GM19099 (cell line): ENCODE measurements around the gene SMARCAD1.

ENCODE experiments used
- POLR2A ChIP-seq: IDR thresholded peaks from 3 replicates; pipeline ENCODE4 v1.6.1; 2011; ENCODE audit warnings: low read depth; ENCODE audit not compliant: insufficient read length; ENCODE audit errors: extremely low read depth

The SMARCAD1 gene

DNA sequence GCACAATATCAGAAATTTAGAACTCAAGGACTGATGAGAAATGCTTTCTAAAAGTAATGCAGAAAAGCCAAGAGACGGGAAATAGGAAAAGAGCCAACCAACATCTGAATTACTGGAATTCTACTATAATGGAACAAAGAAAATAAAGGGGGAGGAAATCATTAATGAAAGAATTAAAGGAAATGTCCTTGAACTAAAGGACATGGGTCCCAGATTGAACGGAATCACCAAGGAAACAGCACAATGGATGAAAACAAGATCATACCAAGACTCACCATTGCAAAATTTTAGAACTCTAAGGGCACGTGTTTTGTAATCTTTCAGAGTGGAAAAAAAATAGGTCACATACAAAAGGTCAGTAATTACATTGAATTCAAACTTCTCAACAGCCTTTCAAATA lies 99.0 kb downstream of the SMARCAD1 start:
- no peak for TF ChIP-seq POLR2A

GRCh38 chr4:94307231-94307871 lies 99.7 kb downstream of the SMARCAD1 start:
- no peak for TF ChIP-seq POLR2A

DNA sequence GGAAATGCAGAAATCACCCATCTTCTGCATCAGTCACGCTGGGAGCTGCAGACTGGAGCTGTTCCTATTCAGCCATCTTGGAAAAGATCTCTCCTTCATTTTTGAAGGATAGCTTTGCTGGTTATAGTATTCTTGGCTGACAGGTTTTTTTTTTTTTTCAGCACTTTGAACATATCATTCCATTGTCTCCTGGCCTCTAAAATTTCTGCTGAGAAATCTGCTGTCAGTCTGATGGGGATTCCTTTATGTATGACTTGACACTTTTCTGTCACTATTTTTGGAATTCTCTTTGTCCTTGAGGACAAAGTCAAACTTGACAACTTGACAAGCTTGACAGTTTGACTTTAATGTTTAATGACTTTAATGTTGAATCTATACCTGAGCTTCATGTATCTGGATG lies 118.2 kb downstream of the SMARCAD1 start:
- no peak for TF ChIP-seq POLR2A

- TF ChIP-seq POLR2A: no peak
These were observed 122.3 kb downstream of the SMARCAD1 start for GRCh38 chr4:94329933-94330332.

- no peak for TF ChIP-seq POLR2A
These were observed 125.4 kb downstream of the SMARCAD1 start for GRCh38 chr4:94332983-94333590.

DNA sequence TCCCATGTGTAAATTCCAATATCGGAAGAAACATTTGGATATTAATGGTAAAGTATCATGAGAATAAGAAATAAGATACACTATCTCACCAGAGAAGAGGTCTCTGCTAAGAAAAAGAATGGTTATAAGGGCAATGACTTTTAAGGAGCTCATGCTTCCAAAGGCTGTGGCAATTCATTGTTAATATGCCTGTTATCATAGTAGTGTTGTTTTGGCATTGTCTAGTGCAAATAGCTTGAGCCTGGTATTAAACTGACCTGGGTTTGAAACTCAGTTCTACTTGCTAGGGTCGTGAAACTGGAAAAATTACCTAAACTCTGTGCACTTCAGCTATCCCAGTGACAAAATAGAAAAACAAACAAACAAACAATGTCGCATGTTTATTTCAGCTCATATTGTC lies 126.2 kb downstream of the SMARCAD1 start:
- no peak for TF ChIP-seq POLR2A

- TF ChIP-seq POLR2A: no peak
These were observed 126.8 kb downstream of the SMARCAD1 start for GRCh38 chr4:94334476-94334875.

DNA sequence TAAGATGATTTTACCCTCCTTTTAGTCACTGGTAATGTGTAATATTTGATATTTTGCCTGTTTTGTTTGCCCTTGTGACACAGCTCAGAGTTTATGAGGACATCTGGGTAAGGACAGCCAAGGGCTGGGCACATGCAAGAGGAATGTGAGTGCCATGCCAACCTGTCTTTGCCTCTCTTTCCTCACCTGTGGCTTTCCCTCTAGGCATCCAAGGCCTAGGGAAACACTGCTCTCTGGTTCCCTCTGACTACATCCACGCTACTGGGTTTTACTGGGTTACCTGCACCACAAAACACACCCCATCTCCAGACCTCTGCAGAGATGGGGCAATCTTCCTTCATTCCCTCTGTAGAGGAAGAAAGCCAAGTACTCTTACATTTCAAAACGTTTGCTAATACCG lies 127.3 kb downstream of the SMARCAD1 start:
- no peak for TF ChIP-seq POLR2A

DNA sequence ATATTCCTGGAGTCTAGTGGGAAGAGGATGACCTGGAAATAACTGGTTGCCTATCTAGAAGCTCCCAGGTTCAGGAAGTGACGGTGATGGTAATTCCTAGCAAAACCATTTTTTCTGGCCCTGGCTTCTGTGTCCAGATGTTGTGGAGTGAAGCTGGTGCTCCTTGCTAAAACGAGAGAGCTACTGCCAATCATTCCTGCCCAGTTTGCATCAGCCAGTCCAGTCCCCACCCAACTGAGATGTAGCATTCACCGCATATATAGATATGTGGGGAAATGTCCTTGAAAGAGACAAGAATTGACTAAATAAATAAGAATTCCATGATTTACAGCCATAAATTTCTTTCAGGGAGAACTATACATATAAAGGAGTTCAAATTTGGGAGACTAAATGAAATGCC lies 128.6 kb downstream of the SMARCAD1 start:
- no peak for TF ChIP-seq POLR2A

DNA sequence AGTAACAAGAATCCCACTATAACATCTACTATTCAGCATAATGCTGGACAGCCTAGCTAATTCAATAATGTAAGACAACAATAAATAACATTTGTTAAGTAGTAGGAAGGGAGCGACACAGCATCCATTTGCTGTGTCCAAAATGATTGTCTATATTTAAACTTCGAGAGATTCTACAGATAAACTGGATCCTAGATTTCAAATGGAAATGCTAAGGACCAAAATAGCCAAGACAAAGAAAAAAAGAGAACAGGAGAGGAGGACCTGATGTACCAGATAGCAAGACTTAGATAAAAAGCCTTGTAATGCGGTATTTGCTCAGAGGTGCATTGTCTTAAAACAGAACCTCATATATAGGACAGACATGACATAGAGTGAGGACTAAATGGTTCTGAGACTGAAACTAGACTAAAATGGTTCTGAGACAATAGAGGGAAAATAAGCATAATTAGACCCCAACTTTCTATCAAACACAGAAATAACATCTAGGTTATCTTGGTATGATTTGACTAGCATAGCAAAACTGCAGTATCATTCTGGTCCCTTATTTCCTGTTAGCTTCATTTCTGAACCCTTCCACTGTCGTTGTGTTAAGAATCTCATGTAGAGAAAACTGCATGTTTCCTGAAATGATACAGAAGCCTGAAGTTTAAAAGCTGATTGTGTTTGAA lies 131.2 kb downstream of the SMARCAD1 start:
- no peak for TF ChIP-seq POLR2A

DNA sequence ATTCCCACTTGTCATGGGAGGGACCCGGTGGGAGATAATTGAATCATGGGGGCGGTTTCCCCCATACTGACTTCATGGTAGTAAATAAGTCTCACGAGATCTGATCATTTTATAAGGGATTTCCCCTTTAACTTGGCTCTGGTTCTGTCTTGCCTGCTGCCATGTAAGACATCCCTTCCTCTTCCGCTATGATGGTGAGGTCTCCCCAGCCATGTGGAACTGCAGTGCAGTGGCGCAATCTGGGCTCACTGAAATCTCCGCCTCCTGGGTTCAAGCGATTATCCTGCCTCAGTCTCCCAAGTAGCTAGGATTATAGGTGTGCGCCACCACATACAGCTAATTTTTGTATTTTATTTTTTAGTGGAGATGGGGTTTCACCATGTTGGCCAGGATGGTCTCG lies 132.1 kb downstream of the SMARCAD1 start:
- TF ChIP-seq POLR2A: no peak
